ENCODE results near the gene VSIG4. TPM values are rescaled to one million over a fixed set of nuclear protein-coding genes. Genes with fewer than 3 reads are reported as not detected.

VSIG4 gene
- total and polyA plus RNA-seq, 2 of the 13 experiments (the other 11 are each of a cell fraction or from before 2014, with no cell fraction given), result not detected

DNA sequence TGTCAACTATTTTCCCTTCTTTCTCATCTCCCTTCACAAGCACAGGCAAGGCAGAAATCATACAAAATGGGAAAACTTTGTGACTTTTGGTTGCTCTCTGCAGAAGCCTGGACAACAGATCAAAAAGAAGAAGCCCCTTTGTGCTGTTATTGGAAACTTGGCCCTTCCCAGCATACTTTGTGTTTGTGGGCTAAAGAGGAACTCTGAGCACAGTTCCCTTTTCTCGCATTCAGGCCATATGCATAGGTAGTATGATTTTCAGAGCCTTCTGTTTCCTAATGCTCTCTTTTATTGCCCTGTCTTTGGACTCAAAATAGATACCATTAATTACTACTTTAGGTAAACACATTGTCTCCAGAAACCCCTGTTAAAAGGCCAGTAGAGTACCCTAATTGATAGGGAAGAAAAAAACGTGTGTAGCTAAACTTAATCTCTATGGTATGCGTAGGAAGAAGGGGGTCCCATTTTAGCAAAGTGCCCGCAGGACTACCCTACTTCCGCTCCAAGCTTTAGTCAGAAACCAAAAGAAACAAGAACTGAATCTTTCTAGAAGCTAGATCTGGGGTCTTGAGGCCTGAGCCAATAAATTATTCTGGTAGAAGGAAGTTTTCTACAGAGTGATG is 26.6 kb downstream of the VSIG4 start:
- in situ Hi-C loops (cut with HindIII; ENCODE audit: extremely low pct_ligation_motif_present, low pct_unique_long_range_greater_than_20kb), result no loop called here
- H3K27me3 ChIP-seq (ENCODE audit: control insufficient read depth in 1 of 2, insufficient read depth in 2 of 2, low read length in 2 of 2), result no peaks in the 10 kb centered on the region
- TF ChIP-seq ZNF17 (CRISPR knock-in tag; IDR thresholded peaks at IDR 0.05) (no peak), PRPF4 (IDR thresholded peaks at IDR 0.05; ENCODE audit: low read depth, low read length, poor library complexity, severe bottlenecking) (no peak), FLYWCH1 (CRISPR knock-in tag; IDR thresholded peaks at IDR 0.05) (no peak), ZNF282 (IDR thresholded peaks at IDR 0.05; ENCODE audit: partially characterized antibody) (no peak), RBFOX2 (IDR thresholded peaks at IDR 0.05; ENCODE audit: low read depth, low read length) (no peak), ZNF230 (CRISPR knock-in tag; IDR thresholded peaks at IDR 0.05) (no peak)
- TF ChIP-seq, protein P1, sequence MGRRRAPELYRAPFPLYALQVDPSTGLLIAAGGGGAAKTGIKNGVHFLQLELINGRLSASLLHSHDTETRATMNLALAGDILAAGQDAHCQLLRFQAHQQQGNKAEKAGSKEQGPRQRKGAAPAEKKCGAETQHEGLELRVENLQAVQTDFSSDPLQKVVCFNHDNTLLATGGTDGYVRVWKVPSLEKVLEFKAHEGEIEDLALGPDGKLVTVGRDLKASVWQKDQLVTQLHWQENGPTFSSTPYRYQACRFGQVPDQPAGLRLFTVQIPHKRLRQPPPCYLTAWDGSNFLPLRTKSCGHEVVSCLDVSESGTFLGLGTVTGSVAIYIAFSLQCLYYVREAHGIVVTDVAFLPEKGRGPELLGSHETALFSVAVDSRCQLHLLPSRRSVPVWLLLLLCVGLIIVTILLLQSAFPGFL (CRISPR knock-in tag; IDR thresholded peaks at IDR 0.05), result no peak
- H3K4me1 ChIP-seq (ENCODE audit: insufficient read depth, low read length), result no peaks in the 10 kb centered on the region
- H3K27ac ChIP-seq (ENCODE audit: extremely low read length, insufficient read depth, low read length), result no peak overlapping the region
- no peaks in the 10 kb centered on the region for H3K79me2 ChIP-seq (ENCODE audit: insufficient read depth, low read length)
- ChIA-PET CTCF (ENCODE audit: low intra/inter-chr PET ratio, low total read pairs) (no interaction called here), POLR2A (no interaction called here)
- DNase-seq (ENCODE audit: low spot score), result no peak
- no peak overlapping the region for H3K4me3 ChIP-seq (replicated peaks in 1 of 3; ENCODE audit: insufficient read depth in 1 of 3, low read depth in 2 of 3, low read length in 3 of 3)
- H3K36me3 ChIP-seq (replicated peaks in 1 of 2; ENCODE audit: control insufficient read depth in 1 of 2, insufficient read depth in 2 of 2, low read length in 2 of 2), result no peaks in the 10 kb centered on the region
- 24% methylated on average over 5 of the region's 5 CpGs for WGBS (ENCODE audit: low lambda C conversion rate)
- H3K9me3 ChIP-seq (ENCODE audit: low read length), result no peaks in the 10 kb centered on the region
- BruUV-seq (replicated peaks), result no TSS peak
- no peaks in the 10 kb centered on the region for H4K20me1 ChIP-seq (ENCODE audit: insufficient read depth, low read length)
- no peak for FAIRE-seq
- no peak overlapping the region for H3K9ac ChIP-seq (ENCODE audit: insufficient read depth, low read depth, low read length)
- no peak overlapping the region for H2AFZ ChIP-seq (ENCODE audit: low read length)
- intact Hi-C loops (cut with micrococcal nuclease; ENCODE audit: unreplicated experiment), result no loop called here
- no peak overlapping the region for H3K4me2 ChIP-seq (ENCODE audit: low read depth, low read length)
- ATAC-seq, result no peak

DNA sequence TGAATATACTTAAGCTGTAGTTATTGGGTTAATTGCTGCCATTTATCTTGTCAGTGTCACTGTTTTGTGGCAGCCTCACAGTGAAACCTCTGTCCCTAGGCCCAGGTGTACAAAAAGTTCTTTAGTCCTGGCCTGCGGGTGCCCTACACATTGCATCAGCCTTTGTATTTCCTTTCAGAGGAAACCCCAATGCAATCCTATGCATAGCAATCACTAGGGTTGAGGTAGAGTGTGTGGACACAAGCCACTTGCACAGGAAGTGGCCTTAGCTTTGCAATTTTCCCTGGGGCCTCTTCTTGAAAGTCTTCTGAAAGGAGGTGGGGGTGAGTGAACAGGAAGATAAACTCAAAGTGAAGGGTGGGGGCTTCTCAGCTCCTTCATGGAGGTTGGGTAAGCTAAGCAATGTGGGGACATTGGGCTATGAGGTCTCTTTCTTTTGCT is 27.8 kb downstream of the VSIG4 start:
- H3K36me3 ChIP-seq (replicated peaks in 1 of 2; ENCODE audit: control insufficient read depth in 1 of 2, insufficient read depth in 2 of 2, low read length in 2 of 2), result no peaks in the 10 kb centered on the region
- WGBS (ENCODE audit: low lambda C conversion rate), result 0% methylated on average over 1 of the region's 1 CpG
- H3K9me3 ChIP-seq (ENCODE audit: low read length), result no peaks in the 10 kb centered on the region
- no peaks in the 10 kb centered on the region for H4K20me1 ChIP-seq (ENCODE audit: insufficient read depth, low read length)
- no peak overlapping the region for H3K4me3 ChIP-seq (replicated peaks in 1 of 3; ENCODE audit: insufficient read depth in 1 of 3, low read depth in 2 of 3, low read length in 3 of 3)
- FAIRE-seq (no peak), ATAC-seq (no peak), DNase-seq (ENCODE audit: low spot score) (no peak)
- H3K4me1 ChIP-seq (ENCODE audit: insufficient read depth, low read length), result no peaks in the 10 kb centered on the region
- POLR2A ChIA-PET, result no interaction called here
- no peaks in the 10 kb centered on the region for H3K27me3 ChIP-seq (ENCODE audit: control insufficient read depth in 1 of 2, insufficient read depth in 2 of 2, low read length in 2 of 2)
- no peak overlapping the region for H2AFZ ChIP-seq (ENCODE audit: low read length)
- TF ChIP-seq, protein P2, sequence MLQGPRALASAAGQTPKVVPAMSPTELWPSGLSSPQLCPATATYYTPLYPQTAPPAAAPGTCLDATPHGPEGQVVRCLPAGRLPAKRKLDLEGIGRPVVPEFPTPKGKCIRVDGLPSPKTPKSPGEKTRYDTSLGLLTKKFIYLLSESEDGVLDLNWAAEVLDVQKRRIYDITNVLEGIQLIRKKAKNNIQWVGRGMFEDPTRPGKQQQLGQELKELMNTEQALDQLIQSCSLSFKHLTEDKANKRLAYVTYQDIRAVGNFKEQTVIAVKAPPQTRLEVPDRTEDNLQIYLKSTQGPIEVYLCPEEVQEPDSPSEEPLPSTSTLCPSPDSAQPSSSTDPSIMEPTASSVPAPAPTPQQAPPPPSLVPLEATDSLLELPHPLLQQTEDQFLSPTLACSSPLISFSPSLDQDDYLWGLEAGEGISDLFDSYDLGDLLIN (CRISPR knock-in tag; IDR thresholded peaks at IDR 0.05; ENCODE audit: borderline replicate concordance), result no peak
- CTCF ChIA-PET (ENCODE audit: low intra/inter-chr PET ratio, low total read pairs), result no interaction called here
- H3K4me2 ChIP-seq (ENCODE audit: low read depth, low read length), result no peak overlapping the region
- no peaks in the 10 kb centered on the region for H3K79me2 ChIP-seq (ENCODE audit: insufficient read depth, low read length)
- no TSS peak for BruUV-seq (replicated peaks)
- H3K9ac ChIP-seq (ENCODE audit: insufficient read depth, low read depth, low read length), result no peak overlapping the region
- no peak overlapping the region for H3K27ac ChIP-seq (ENCODE audit: extremely low read length, insufficient read depth, low read length)
- intact Hi-C loops (cut with micrococcal nuclease; ENCODE audit: unreplicated experiment) (no loop called here), in situ Hi-C loops (cut with HindIII; ENCODE audit: extremely low pct_ligation_motif_present, low pct_unique_long_range_greater_than_20kb) (no loop called here)

All from HepG2 (cell line).